ENCODE results near the gene SULT4A1.

The SULT4A1 gene

GRCh38 chr22:43843783-43844530, 18.4 kb downstream of the SULT4A1 start:
- DNase-seq: no peak

- DNase-seq: no peak
These were observed 20.6 kb downstream of the SULT4A1 start for GRCh38 chr22:43841742-43842141.

- DNase-seq: no peak
These were observed 21.5 kb downstream of the SULT4A1 start for GRCh38 chr22:43840851-43841250.

GRCh38 chr22:43840431-43840830, 21.9 kb downstream of the SULT4A1 start:
- no peak for DNase-seq

GRCh38 chr22:43839781-43840180, 22.5 kb downstream of the SULT4A1 start:
- DNase-seq: no peak

GRCh38 chr22:43838571-43839307, 23.6 kb downstream of the SULT4A1 start:
- no peak for DNase-seq

GRCh38 chr22:43838161-43838560, 24.2 kb downstream of the SULT4A1 start:
- DNase-seq: no peak

GRCh38 chr22:43837666-43838065, 24.6 kb downstream of the SULT4A1 start:
- no peak for DNase-seq

GRCh38 chr22:43835736-43836135, 26.6 kb downstream of the SULT4A1 start:
- DNase-seq: no peak

GRCh38 chr22:43835166-43835565, 27.1 kb downstream of the SULT4A1 start:
- DNase-seq: no peak

- DNase-seq: no peak
These were observed 28.8 kb downstream of the SULT4A1 start for GRCh38 chr22:43833286-43834240.

GRCh38 chr22:43832393-43833265, 29.7 kb downstream of the SULT4A1 start:
- no peak for DNase-seq

- no peak for DNase-seq
These were observed 30.5 kb downstream of the SULT4A1 start for GRCh38 chr22:43831561-43832392.

GRCh38 chr22:43830931-43831560, 31.3 kb downstream of the SULT4A1 start:
- no peak for DNase-seq

GRCh38 chr22:43829904-43830851, 32.1 kb downstream of the SULT4A1 start:
- no peak for DNase-seq

- DNase-seq: no peak
These were observed 33.1 kb downstream of the SULT4A1 start for GRCh38 chr22:43828998-43829782.

- DNase-seq: no peak
These were observed 33.7 kb downstream of the SULT4A1 start for GRCh38 chr22:43828725-43828997.

- no peak for DNase-seq
These were observed 34.2 kb downstream of the SULT4A1 start for GRCh38 chr22:43827926-43828724.
